Heart left ventricle (tissue), 13 donors: ENCODE data around the gene MYH11.

Source experiments
- POLR2A ChIP-seq, 2 donors: fragments of 450-650 bp; IDR thresholded peaks; one replicate each; pipeline ENCODE4 v1.6.1; 2017; ENCODE audit warnings: antibody characterized with exemption in 2 of 2, mild to moderate bottlenecking in 2 of 2, moderate library complexity in 2 of 2
- TF ChIP-seq, protein P1 (sequence below), 12 donors: fragments of 200-600 bp; sonication (generic) in 4 of 12; IDR thresholded peaks; one replicate each; pipeline versions ENCODE4 v1.5.0 to v1.8.0; 2018 to 2022; ENCODE audit warnings: antibody characterized with exemption in 12 of 12, mild to moderate bottlenecking in 5 of 12
- donor health status: ischemic (EF 13 %, LVEDD 7.1; RV severe dilation, severe dysfunction).
- donor health status: DM: no; HTN: yes; CAD: no.
- donor health status: DM: no; HTN: no; CAD: no.
- donor health status: ischemic (EF 25% LVEDD 6.9; RV normal size, moderate dysfunction).
- donor health status: ischemic (EF 25% LVEDD 5.7; RV mildly dilated, moderate dysfunction).
- donor health status: ischemic (EF 35%, LVEDD 5.7; RV mildly dilated, moderate dysfunction).
- donor health status: nonischemic (EF 11% LVEDD 7.7; RV severe dilation, severe dysfunction).
- donor health status: DM: yes; HTN: yes; CAD: no.
- donor health status: PGD.
- donor health status: ischemic (EF 29% LVEDD 5.4; RV normal size, mild dysfunction).
- donor health status: nonischemic (EF 23%, LVEDD 6.1; RV moderate dilation, normal function).

DNA sequence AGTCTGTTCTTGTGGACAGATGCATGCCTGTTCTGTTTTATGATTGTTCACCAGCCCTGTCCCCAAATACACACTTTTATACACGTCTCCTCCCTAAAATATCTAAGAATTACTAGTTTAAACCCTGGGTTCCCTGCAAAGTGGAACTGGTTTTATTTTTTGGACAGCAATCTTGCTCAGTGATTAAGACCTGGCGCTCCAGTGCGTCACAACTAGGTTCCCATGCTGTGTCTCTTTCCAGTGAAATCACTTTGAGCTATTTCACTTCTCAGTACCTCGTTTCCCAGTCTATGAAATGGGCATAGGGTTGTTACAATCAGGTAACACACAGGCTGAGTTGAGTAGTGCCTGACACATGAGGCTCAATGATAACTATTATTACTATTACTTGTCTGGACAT is 30.5 kb upstream of the MYH11 start:
- no peak for TF ChIP-seq POLR2A (IDR thresholded peaks at IDR 0.05)
- TF ChIP-seq, protein P1, sequence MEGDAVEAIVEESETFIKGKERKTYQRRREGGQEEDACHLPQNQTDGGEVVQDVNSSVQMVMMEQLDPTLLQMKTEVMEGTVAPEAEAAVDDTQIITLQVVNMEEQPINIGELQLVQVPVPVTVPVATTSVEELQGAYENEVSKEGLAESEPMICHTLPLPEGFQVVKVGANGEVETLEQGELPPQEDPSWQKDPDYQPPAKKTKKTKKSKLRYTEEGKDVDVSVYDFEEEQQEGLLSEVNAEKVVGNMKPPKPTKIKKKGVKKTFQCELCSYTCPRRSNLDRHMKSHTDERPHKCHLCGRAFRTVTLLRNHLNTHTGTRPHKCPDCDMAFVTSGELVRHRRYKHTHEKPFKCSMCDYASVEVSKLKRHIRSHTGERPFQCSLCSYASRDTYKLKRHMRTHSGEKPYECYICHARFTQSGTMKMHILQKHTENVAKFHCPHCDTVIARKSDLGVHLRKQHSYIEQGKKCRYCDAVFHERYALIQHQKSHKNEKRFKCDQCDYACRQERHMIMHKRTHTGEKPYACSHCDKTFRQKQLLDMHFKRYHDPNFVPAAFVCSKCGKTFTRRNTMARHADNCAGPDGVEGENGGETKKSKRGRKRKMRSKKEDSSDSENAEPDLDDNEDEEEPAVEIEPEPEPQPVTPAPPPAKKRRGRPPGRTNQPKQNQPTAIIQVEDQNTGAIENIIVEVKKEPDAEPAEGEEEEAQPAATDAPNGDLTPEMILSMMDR (IDR thresholded peaks at IDR 0.05) = no peak
